ENCODE data around the gene TMEM143. TPM values are rescaled to one million over a fixed set of nuclear protein-coding genes. Genes with fewer than 3 reads are reported as not detected.

TMEM143 gene
- total and polyA plus RNA-seq, 10 of the 15 experiments (the other 5 are each of a cell fraction or from before 2014, with no cell fraction given): 1.5 to 19.5 (median 10.1) TPM

- TF ChIP-seq ZBTB11 (CRISPR knock-in tag; IDR thresholded peaks at IDR 0.05) (no peak), SIX5 (IDR thresholded peaks at IDR 0.05; ENCODE audit: low read depth, low read length, severe bottlenecking) (peak; percentile 99), CREM (IDR thresholded peaks at IDR 0.05; ENCODE audit: low read depth) (peak; percentile 89), POLR2AphosphoS5 (IDR thresholded peaks at IDR 0.05; ENCODE audit: low read length) (no peak), POU2F2 (IDR thresholded peaks at IDR 0.05; ENCODE audit: borderline replicate concordance, low read depth, low read length) (peak; percentile 35; the same call in 1 of the 3 replicates), JUNB (IDR thresholded peaks at IDR 0.05) (no peak), EZH2 (IDR thresholded peaks at IDR 0.05; ENCODE audit: borderline replicate concordance, control insufficient read depth, low read depth, low read length) (no peak), CREB1 (IDR thresholded peaks at IDR 0.05; ENCODE audit: low read depth) (peak; percentile 69; the same call in 1 of the 2 replicates), RFX5 (IDR thresholded peaks at IDR 0.05; ENCODE audit: low read depth, low read length) (no peak), TARDBP (IDR thresholded peaks at IDR 0.05; ENCODE audit: borderline replicate concordance) (peak; percentile 89), CEBPB (IDR thresholded peaks at IDR 0.05; ENCODE audit: borderline replicate concordance in 1 of 2, low read depth in 2 of 2, low read length in 2 of 2) (no peak), USF1 (IDR thresholded peaks at IDR 0.05; ENCODE audit: borderline replicate concordance, extremely low read length, insufficient read depth, low read depth, low read length) (no peak), IRF5 (IDR thresholded peaks at IDR 0.05; ENCODE audit: borderline replicate concordance) (no peak), BHLHE40 (IDR thresholded peaks at IDR 0.05; ENCODE audit: borderline replicate concordance in 1 of 2, low read depth in 2 of 2, low read length in 1 of 2) (no peak), ETV6 (conservative IDR thresholded peaks at IDR 0.05 in 1 of 2, IDR thresholded peaks at IDR 0.05 in 1 of 2; ENCODE audit: borderline replicate concordance in 1 of 2, low read depth in 1 of 2) (no peak), YY1 (IDR thresholded peaks at IDR 0.05; ENCODE audit: low read depth, low read length) (peak; percentile 85), CHD1 (IDR thresholded peaks at IDR 0.05; ENCODE audit: low read depth, low read length) (no peak), YBX1 (IDR thresholded peaks at IDR 0.05) (no peak), E4F1 (IDR thresholded peaks at IDR 0.05; ENCODE audit: borderline replicate concordance, partially characterized antibody) (no peak)
Measured at GRCh38 chr19:48403606-48404005, 39.9 kb upstream of the TMEM143 start (continued).

Measured in GM12878 (cell line).